ENCODE measurements around the gene PTGES3.

GRCh38 chr12:56723889-56724700 lies 36.0 kb upstream of the PTGES3 start:
- TF ChIP-seq CTCF (IDR thresholded peaks at IDR 0.05) (no peak), MAX (IDR thresholded peaks at IDR 0.05) (no peak; the same call in 1 of the 2 replicates), POLR2A (IDR thresholded peaks at IDR 0.05; ENCODE audit: low read length) (no peak), MAFK (IDR thresholded peaks at IDR 0.05; ENCODE audit: partially characterized antibody) (no peak), RFX5 (IDR thresholded peaks at IDR 0.05) (no peak), CHD4 (IDR thresholded peaks at IDR 0.05; ENCODE audit: borderline replicate concordance) (no peak), EP300 (IDR thresholded peaks at IDR 0.05) (no peak)

All from A549 (cell line).